Mesothelial cell of epicardium (in vitro differentiated cells): ENCODE data around the gene EPN2. TPM values are rescaled to one million over a fixed set of nuclear protein-coding genes. Genes with fewer than 3 reads are reported as not detected.

Experiments used
- DNase-seq, 2 experiments: peaks; one replicate each; pipeline ENCODE4 v3.0.0; 2021; ENCODE audit warnings: low spot score in 2 of 2; ENCODE audit not compliant: unreplicated experiment in 2 of 2
- H3K27ac Mint-ChIP-seq: 2 replicates; pipeline ENCODE4 v1.8.0; 2021; ENCODE audit warnings: mixed read lengths
- H3K27me3 Mint-ChIP-seq: 2 replicates; pipeline ENCODE4 v1.8.0; 2021; ENCODE audit warnings: low read depth, mixed read lengths
- H3K36me3 Mint-ChIP-seq: 2 replicates; pipeline ENCODE4 v1.8.0; 2021; ENCODE audit warnings: mixed read lengths
- H3K4me1 Mint-ChIP-seq: 2 replicates; pipeline ENCODE4 v1.8.0; 2021; ENCODE audit warnings: mixed read lengths
- H3K4me3 Mint-ChIP-seq: 2 replicates; pipeline ENCODE4 v1.8.0; 2021; ENCODE audit warnings: mild to moderate bottlenecking, moderate library complexity, mixed read lengths
- H3K9me3 Mint-ChIP-seq: 2 replicates; pipeline ENCODE4 v1.8.0; 2021; ENCODE audit warnings: mixed read lengths
- total RNA-seq: library from RNA; stranded (reverse); gene quantifications from 3 replicates; pipeline ENCODE4 v1.2.1, GENCODE V29; 2021
- TF ChIP-seq, protein P1 (sequence below): fragments of 200-600 bp; sonication (generic); IDR thresholded peaks from one replicate; pipeline ENCODE4 v1.5.0; 2021; ENCODE audit warnings: antibody characterized with exemption; ENCODE audit not compliant: unreplicated experiment

Gene EPN2
- total RNA-seq, 1 donor from 2014 or later = 70.2 TPM

DNA sequence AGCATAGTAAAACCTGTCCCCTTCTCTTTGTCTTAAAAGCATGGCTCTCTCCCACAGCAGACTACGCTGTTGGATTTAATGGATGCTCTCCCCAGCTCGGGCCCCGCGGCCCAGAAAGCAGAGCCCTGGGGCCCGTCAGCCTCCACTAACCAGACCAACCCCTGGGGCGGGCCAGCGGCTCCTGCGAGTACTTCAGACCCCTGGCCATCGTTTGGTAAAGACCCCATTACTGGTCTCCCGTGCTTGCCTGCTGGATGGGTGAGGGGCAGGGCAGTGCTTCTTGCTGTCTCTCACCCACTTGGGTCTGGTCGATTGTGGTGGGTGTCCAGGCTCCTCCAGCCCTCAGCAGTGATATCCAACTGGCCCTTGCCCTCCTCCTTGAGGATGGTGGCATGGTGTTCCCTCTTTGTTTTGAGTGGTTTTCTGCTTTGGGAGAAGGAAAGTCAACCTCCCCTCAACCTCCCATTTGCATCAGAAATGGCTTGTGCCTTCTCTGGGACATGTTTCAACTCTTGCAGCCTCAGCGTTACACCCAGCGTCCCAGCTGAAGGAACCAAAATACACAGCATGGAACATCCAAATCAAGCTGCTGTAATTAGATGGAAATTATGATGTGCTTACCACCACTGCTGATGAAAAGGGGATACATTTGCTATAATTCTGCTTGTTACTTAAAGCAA is 76.0 kb downstream of the EPN2 start:
- H3K4me1 Mint-ChIP-seq = peaks cover 18% of the 10 kb centered on the region
- no peak for DNase-seq
- no peaks in the 10 kb centered on the region for H3K9me3 Mint-ChIP-seq
- H3K27me3 Mint-ChIP-seq = no peaks in the 10 kb centered on the region
- H3K36me3 Mint-ChIP-seq = peaks cover 14% of the 10 kb centered on the region
- no peak overlapping the region for H3K4me3 Mint-ChIP-seq
- no peak overlapping the region for H3K27ac Mint-ChIP-seq
- TF ChIP-seq, protein P1, sequence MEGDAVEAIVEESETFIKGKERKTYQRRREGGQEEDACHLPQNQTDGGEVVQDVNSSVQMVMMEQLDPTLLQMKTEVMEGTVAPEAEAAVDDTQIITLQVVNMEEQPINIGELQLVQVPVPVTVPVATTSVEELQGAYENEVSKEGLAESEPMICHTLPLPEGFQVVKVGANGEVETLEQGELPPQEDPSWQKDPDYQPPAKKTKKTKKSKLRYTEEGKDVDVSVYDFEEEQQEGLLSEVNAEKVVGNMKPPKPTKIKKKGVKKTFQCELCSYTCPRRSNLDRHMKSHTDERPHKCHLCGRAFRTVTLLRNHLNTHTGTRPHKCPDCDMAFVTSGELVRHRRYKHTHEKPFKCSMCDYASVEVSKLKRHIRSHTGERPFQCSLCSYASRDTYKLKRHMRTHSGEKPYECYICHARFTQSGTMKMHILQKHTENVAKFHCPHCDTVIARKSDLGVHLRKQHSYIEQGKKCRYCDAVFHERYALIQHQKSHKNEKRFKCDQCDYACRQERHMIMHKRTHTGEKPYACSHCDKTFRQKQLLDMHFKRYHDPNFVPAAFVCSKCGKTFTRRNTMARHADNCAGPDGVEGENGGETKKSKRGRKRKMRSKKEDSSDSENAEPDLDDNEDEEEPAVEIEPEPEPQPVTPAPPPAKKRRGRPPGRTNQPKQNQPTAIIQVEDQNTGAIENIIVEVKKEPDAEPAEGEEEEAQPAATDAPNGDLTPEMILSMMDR = no peak

DNA sequence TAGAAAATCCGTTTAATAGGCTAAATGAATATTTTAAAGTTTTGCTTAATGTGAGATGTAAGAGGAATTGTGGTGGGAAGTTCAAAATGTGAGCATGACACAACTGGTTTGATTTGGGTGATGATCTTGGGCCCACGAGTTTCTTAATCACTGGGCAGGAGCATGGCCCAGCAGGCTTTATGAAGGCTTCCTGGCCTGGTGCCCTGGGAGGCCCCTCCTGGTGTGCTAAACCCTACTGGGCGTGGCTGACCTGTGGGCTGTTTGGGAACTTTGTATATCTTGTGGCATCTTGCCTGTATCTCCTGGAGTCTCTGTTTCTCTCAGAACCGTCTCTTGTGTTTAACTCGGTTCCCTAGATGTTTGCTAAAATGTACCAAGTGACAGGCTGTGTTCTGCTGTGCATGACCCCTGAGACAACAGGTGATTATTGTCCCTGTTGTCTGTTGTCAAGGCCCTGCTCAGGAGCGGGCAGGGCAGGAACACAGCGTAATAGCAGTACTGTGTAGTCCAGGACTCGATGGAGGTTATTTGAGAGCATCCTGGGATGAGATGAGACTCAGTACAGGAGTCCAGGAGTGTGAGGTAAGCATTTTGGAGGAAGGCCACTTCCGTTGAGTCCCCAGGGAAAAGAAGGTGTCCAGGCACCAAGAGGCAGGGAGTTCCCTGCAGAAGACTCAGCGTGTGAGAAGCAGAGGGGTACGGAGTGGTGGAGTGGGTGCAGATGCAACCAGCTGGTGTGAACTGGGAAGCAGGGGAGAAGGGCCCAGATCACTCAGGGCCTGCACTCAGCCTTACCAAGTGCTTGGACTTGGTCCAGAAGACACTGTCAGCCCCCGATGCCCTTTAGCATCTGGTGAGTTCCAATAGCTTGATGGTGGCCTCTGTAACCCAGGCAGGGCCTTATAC is 76.8 kb downstream of the EPN2 start:
- no peaks in the 10 kb centered on the region for H3K27me3 Mint-ChIP-seq

DNA sequence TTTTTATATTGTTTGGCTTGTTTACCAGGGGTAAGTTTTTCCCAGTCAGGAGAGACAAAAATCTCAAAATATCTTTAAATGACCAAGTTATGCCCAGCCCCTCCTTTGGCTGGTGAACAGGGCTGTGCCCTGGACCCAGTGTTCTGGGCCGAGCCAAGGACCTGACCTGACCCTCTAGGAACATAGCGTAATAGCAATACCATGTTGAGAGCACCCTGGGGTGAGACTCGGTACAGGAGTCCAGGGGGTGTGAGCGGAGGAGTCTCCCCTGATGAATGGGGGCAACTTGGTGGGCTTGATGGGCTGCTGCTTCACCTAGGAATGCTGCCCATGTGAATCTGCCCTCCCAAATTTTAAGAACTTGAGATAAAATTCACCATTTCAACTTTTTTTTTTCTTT is 77.9 kb downstream of the EPN2 start:
- no peaks in the 10 kb centered on the region for H3K27me3 Mint-ChIP-seq
- no peak for DNase-seq
- TF ChIP-seq, protein P1 = no peak

More for the DNA sequence above, 76.8 kb downstream of the EPN2 start:
- Mint-ChIP-seq H3K27ac (no peak overlapping the region), H3K36me3 (peaks cover 14% of the 10 kb centered on the region), H3K4me3 (no peak overlapping the region), H3K4me1 (peaks cover 18% of the 10 kb centered on the region), H3K9me3 (no peaks in the 10 kb centered on the region)
- TF ChIP-seq, protein P1 = no peak
- no peak for DNase-seq

DNA sequence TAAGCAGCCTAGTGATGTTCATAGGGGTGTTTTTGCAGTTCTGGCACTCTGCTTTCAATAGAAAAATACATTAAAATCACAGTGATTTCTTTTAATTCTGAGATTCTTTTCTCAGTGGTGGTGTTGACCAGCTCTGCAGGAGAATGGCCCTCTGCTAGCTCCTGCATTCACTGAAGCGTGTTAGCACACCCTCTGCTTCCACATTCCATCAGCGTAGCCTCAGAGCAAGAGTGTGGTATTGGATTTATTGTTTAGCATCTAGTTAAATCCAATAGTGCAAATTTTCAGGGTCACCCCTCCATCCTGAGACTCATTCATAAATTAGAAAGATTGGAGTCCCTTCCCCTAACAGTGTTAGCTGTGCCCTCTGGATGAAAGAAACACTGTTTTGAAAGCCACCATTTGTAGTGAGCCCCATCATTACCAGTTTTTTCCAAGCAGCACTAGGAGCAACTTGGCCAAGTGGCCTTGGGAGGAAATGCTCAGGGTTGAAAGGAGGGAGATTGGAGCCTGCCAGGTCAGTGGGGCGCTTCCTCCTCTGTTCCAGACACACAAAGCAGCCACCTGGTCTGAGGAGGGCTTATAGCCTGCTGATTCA is 79.7 kb downstream of the EPN2 start:
- H3K4me1 Mint-ChIP-seq = peaks cover 14% of the 10 kb centered on the region

More for the DNA sequence above, 77.9 kb downstream of the EPN2 start:
- peaks cover 14% of the 10 kb centered on the region for H3K4me1 Mint-ChIP-seq
- H3K4me3 Mint-ChIP-seq = no peak overlapping the region
- H3K9me3 Mint-ChIP-seq = no peaks in the 10 kb centered on the region
- peaks cover 10% of the 10 kb centered on the region for H3K36me3 Mint-ChIP-seq
- H3K27ac Mint-ChIP-seq = no peak overlapping the region

More for the DNA sequence above, 79.7 kb downstream of the EPN2 start:
- Mint-ChIP-seq H3K9me3 (no peaks in the 10 kb centered on the region), H3K4me3 (no peak overlapping the region), H3K27me3 (no peaks in the 10 kb centered on the region), H3K36me3 (peaks cover 11% of the 10 kb centered on the region), H3K27ac (peak overlapping the region; percentile 92)
- DNase-seq = no peak
- TF ChIP-seq, protein P1 = no peak
